SK-N-SH (cell line): ENCODE data around the gene ZPR1.
A peak's percentile ranks its signal among the peaks of the same experiment; 100 is the strongest.

Experiments
- CHD2 ChIP-seq: fragments of 150-350 bp; IDR thresholded peaks from 2 replicates; pipeline ENCODE4 v1.6.1; 2018; ENCODE audit warnings: low read length; ENCODE audit not compliant: partially characterized antibody
- EZH2phosphoT487 ChIP-seq: fragments of 200-600 bp; sonication (generic); IDR thresholded peaks from 2 replicates; pipeline ENCODE4 v1.6.1; 2017; ENCODE audit warnings: low read depth, mixed run types, mild to moderate bottlenecking, antibody characterized with exemption, moderate library complexity, borderline replicate concordance
- FOSL2 ChIP-seq: IDR thresholded peaks from 2 replicates; pipeline ENCODE4 v1.4.0; 2012; ENCODE audit warnings: low read depth, mild to moderate bottlenecking, moderate library complexity, borderline replicate concordance
- POLR2AphosphoS5 ChIP-seq: IDR thresholded peaks from 2 replicates; pipeline ENCODE4 v1.6.1; 2012; ENCODE audit warnings: low read depth, low read length
- RAD21 ChIP-seq: IDR thresholded peaks from 2 replicates; pipeline ENCODE4 v1.6.1; 2012; ENCODE audit warnings: mild to moderate bottlenecking, low read length
- RCOR1 ChIP-seq: fragments of 150-350 bp; IDR thresholded peaks from 2 replicates; pipeline ENCODE4 v1.6.1; 2017; ENCODE audit warnings: antibody characterized with exemption, low read length
- RFX5 ChIP-seq: IDR thresholded peaks from 2 replicates; pipeline ENCODE4 v1.6.1; 2012; ENCODE audit warnings: mild to moderate bottlenecking, improper control_type of control experiment, low read length
- TF ChIP-seq, protein P1 (sequence below): fragments of 200-600 bp; sonication (generic); IDR thresholded peaks from 2 replicates; pipeline ENCODE4 v1.6.1; 2017; ENCODE audit warnings: antibody characterized with exemption, mild to moderate bottlenecking, moderate library complexity
- TF ChIP-seq, protein P2 (sequence below): fragments of 150-350 bp; IDR thresholded peaks from 2 replicates; pipeline ENCODE4 v1.6.1; 2016; ENCODE audit warnings: mild to moderate bottlenecking, low read depth, low read length
- TF ChIP-seq, protein P3 (sequence below): IDR thresholded peaks from 2 replicates; pipeline ENCODE4 v1.4.0; 2012; ENCODE audit warnings: low read depth
- TF ChIP-seq, protein P4 (sequence below): IDR thresholded peaks from 2 replicates; pipeline ENCODE4 v1.6.1; 2012; ENCODE audit warnings: mild to moderate bottlenecking, low read depth, low read length, moderate library complexity

DNA sequence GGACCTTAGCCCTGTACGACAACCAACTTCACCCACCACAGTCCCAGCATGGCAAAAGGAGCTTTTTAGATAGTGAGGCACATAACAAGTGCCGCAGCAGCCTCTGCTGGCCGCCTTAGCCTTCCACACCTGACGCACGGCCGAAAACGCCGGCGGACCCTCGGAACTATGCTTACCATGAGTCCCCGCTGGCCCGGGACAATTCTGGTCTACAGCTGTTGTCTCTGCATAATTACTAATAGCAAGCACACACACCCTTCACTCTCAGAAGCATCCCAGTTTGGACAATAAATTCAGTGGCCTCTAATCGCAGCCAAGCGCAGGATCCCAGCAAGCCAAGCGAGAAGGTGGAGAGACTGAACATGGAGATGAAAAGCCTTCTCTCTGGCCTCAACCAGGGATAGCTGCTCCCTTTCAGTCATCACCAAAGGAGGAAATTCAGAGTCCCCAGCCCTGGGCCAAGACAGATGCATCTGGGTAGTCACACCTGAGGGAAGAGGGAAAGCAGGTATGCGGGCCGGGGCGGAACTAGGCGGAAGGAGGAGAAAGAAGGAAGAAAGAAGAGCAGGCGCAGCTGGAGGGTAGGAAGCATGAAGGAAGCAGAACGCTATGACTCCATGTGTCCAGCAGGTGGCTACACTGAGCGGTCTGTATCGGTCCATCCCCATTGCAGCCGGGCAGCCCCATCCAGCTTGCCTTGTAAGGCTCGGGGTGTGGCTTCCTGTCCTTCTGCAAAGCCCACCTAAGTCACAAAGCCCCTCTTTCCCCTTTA is 55.4 kb downstream of the ZPR1 start:
- TF ChIP-seq FOSL2 = no peak
- TF ChIP-seq, protein P1, sequence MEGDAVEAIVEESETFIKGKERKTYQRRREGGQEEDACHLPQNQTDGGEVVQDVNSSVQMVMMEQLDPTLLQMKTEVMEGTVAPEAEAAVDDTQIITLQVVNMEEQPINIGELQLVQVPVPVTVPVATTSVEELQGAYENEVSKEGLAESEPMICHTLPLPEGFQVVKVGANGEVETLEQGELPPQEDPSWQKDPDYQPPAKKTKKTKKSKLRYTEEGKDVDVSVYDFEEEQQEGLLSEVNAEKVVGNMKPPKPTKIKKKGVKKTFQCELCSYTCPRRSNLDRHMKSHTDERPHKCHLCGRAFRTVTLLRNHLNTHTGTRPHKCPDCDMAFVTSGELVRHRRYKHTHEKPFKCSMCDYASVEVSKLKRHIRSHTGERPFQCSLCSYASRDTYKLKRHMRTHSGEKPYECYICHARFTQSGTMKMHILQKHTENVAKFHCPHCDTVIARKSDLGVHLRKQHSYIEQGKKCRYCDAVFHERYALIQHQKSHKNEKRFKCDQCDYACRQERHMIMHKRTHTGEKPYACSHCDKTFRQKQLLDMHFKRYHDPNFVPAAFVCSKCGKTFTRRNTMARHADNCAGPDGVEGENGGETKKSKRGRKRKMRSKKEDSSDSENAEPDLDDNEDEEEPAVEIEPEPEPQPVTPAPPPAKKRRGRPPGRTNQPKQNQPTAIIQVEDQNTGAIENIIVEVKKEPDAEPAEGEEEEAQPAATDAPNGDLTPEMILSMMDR = peak; percentile 78
- TF ChIP-seq, protein P2, sequence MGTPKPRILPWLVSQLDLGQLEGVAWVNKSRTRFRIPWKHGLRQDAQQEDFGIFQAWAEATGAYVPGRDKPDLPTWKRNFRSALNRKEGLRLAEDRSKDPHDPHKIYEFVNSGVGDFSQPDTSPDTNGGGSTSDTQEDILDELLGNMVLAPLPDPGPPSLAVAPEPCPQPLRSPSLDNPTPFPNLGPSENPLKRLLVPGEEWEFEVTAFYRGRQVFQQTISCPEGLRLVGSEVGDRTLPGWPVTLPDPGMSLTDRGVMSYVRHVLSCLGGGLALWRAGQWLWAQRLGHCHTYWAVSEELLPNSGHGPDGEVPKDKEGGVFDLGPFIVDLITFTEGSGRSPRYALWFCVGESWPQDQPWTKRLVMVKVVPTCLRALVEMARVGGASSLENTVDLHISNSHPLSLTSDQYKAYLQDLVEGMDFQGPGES = no peak
- TF ChIP-seq RCOR1 = no peak
- no peak for TF ChIP-seq POLR2AphosphoS5
- no peak for TF ChIP-seq CHD2
- TF ChIP-seq, protein P3, sequence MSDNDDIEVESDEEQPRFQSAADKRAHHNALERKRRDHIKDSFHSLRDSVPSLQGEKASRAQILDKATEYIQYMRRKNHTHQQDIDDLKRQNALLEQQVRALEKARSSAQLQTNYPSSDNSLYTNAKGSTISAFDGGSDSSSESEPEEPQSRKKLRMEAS = no peak
- no peak for TF ChIP-seq RFX5
- TF ChIP-seq RAD21 = peak; percentile 67
- TF ChIP-seq EZH2phosphoT487 = no peak
- TF ChIP-seq, protein P4, sequence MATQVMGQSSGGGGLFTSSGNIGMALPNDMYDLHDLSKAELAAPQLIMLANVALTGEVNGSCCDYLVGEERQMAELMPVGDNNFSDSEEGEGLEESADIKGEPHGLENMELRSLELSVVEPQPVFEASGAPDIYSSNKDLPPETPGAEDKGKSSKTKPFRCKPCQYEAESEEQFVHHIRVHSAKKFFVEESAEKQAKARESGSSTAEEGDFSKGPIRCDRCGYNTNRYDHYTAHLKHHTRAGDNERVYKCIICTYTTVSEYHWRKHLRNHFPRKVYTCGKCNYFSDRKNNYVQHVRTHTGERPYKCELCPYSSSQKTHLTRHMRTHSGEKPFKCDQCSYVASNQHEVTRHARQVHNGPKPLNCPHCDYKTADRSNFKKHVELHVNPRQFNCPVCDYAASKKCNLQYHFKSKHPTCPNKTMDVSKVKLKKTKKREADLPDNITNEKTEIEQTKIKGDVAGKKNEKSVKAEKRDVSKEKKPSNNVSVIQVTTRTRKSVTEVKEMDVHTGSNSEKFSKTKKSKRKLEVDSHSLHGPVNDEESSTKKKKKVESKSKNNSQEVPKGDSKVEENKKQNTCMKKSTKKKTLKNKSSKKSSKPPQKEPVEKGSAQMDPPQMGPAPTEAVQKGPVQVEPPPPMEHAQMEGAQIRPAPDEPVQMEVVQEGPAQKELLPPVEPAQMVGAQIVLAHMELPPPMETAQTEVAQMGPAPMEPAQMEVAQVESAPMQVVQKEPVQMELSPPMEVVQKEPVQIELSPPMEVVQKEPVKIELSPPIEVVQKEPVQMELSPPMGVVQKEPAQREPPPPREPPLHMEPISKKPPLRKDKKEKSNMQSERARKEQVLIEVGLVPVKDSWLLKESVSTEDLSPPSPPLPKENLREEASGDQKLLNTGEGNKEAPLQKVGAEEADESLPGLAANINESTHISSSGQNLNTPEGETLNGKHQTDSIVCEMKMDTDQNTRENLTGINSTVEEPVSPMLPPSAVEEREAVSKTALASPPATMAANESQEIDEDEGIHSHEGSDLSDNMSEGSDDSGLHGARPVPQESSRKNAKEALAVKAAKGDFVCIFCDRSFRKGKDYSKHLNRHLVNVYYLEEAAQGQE = no peak
